Measurements from ENCODE around the gene CLDN24.
A peak's percentile ranks its signal among the peaks of the same experiment; 100 is the strongest.

The CLDN24 gene

DNA sequence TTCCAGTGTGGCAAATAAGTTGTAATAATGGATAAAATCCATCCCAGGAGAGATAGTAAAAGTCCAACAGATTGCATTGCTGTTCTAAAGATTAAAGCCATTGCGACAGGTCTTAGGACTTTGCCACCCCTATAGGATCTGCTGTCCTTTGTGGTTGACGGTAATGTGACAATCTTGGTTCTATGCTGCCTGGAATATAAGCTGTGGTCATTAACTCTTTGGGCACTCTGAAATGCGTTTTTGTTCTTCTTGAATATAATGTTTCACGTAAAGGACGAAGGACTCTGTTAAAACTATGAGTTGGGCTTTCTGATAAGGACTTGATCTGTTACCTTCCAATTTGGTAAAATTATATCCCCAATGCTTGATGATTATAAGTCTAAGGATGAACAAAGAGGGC, at the start of gene CLDN24:
Gene CLDN24 (minus strand): TSS at position 101 of the 400 bp plus-strand sequence. CDS start 0 bp downstream, at position 101.
- no peak for DNase-seq

DNA sequence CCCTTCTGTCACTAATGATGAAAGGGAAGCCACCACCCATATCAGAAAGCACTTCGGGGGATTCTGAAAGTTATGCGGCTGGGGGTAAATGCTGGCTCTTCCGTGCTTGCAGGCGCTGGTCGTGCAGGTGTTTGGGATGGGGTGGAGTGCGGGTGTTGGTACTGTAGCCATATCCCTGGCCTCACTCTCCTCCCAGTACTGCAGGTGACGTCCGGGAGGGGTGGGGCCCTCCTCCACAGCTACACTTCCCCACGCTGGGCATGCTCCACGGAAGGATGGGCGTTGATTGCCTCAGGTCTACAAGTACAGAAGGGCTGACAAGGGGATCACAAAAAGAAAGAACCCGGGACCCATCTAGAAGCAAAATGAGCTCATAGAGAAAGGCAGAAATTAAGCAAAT, 48.6 kb upstream of the CLDN24 start:
- DNase-seq = no peak

DNA sequence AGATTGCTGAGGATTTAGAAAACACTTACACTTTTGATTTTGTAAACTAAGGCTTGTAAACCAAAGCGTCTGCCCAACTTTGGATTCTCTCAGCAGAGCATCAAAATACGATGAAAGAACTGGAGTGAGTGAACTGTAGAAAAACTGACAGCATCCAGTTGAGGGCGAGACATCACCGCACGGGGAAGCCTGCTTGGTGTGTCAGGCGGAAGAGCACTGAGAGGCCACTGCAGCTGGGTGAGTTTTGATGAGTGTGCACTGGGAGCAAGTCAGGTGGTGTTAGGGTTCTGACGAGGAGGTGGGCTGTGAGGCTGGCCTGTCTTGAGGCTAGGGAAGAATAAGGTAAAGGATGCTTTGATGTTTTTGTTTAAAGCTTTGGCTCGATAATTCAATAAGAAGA, 46.8 kb upstream of the CLDN24 start:
- no peak for DNase-seq

DNA sequence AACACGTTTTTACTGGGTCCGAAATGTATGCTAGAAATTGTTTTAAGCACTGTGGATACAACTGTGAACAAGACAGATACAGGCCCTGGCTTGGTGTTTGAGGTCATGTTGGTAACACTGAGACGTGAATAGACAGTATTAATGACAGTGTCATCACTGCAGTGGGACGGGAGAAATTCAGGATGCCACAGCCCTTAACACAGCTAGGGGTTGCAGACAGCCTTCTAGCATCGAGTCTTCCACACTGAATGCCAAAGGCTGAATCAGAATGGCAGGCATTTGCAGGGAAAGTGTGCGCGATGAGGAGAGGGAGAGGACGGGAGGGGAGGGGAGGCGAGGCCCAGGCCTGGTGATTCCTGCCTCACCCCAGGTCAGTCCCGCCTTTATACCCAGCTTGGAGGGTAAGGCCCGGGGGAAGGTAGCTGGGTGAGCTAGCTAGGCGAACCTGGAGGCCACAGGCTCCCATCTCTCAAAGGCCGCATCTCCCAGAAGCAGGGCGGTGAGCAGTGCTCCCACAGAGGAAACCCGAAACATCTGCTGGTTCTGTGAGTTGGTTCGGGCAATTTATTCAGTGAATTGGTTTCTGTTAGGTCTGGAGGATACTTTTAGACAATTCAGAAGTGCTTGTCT, 44.1 kb upstream of the CLDN24 start:
- DNase-seq = no peak

DNA sequence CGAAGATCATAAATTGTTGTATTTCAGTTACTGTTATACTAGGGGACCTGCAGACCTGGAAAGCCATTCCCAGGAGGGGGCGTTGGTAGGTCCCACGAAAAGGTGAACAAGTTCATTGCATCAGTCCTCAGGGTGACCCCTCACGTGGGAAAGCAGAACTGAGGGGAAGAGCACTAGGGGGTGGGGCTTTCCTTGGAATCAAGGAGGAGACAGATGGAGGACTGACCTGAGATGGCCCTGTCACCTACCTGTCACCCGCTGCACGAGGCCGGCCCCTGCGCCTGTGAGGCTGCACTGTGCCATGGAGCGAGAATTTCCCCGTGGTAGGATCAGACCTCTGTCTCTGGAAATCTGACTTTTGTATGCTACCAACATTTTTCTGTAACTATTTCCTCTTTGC, 41.8 kb upstream of the CLDN24 start:
- DNase-seq = no peak

DNA sequence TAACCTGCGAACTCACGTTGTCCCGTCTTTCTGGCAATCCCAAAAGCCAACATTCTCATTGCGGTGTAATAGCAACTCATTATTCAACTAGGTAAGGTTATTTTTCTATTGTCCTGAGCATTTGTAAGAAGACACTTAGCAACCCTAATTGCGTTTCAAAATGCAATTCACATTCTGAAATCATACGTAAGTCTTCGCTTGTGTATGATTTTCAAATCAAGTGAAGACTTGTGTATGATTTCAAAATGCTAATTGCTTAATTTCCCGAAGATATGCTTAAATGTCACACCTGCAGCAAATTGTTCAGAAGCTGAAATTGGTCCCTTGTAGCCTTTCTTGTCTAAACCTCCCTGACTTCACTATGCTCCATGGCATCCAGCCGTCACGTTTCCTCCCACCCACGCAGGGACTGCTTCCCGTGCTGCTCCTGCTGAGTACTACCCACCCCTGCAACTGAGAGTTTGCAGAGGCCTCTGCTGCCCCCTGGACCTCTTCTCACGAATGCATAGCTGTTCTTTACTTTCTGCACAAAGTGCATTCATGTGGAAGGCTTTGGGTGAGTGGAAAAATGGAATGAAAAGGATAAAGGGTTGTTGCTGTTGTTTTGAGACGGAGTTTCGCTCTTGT, 40.8 kb upstream of the CLDN24 start:
- DNase-seq = no peak

DNA sequence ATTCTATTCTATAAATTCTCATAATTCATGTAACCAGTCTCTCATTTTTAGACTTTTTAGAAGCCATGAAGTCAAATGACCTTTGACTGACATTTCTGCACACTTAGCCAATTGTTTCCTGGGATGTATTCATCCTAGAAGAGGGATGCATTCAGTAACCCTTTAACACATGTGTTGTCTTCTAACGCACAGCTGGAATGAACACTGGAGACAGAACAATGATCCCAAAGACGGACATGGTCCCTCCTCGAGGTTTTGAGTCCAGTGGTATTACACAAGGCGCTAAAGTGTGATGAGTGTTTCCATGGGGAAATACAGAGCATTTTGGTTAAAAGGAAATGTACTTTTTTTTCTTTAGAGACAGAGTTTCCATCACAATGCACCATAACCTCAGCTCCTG, 39.8 kb upstream of the CLDN24 start:
- DNase-seq = no peak

DNA sequence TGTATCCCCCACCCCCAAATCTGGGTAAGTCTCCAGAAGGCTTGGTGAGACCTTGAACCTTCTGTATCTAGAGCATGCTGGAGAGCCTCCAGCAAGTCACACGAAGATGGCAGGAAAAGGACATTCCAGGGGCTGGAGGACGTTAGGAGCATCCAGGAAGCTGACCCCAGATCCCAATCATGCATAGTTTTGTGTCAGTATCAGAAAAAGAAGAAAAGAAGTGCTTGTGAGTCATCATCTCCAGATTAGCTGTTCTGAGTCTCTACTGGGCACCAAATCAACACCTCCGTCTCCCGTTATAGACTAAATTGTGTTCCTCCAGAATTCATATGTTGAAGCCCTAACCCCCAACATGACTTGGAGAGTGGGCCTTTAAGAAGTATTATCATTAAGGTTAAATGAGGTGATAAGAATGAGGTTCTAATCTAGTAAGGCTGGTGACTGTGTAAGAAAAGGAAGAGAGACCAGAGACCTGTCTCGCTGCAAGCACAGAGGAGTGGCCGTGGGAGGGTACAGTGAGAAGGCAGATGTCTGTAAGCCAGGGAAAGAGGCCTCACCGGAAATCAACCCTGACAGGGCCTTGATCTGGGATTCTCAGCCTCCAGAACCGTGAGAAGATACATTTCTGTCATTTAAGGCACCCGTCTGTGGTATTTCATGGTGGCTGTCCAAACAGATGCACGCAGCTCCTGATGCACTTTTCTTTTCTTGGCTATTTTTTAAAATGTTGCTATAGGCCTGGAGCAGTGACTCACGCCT, 38.1 kb upstream of the CLDN24 start:
- DNase-seq = no peak

DNA sequence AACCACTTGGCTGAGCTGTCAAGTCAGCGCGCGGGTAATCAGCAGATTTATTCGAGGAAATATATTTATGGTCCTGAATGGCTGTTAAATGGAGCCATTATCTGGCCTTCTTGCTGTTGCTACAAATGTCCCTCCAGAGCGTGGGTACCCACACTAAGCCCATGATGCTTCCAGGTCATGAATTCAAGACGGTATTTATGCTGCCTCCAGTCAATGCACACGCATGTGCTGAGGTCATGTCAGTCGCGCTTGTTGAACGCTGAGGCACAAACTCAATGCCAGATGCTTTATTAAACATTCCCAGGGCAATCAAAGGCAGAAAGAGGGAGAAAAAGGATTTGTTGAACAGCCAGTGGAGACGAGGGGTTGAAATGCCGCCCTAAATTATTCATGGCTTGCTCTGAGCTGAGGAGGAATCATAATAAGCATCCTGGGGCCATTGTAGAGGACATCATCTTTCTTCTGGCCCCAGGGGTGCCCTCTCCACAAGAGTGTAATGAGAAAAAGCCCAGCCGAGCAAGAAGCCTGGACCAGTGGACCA, 36.1 kb upstream of the CLDN24 start:
- no peak for DNase-seq

DNA sequence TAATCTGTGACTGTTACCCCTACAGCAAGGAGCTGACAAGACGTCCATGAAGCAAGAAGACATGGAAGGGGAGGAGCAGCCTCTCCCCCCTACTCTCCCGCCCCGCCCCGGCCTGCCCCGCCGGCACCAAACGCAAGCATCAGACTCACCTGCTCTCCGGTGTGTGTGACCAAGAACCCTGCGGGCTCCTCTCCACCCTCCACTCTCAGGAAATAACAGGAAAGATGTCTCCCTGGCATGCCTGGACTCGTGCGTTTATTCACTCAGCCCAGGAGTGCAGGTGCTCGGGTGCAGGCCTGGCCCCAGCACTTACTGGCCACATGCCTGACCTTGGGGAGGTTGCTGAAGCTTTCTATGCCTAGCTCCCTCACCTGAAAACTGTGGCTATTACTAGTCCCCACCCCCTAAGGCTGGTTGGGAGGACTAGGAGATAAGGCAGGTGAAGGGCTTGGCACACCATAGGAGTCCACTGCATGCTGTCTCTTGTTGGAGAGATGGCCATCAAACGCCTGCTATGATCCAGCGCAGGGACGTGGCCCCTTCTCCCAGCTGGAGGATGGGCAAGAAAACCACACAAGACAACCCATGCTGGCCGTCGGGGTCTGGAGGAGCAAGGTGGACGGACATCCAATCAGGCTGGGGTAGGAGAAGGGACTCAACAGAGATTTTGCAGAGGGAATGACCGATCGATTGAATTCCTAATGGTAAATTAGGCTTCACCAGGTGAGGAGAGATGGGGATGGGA, 34.9 kb upstream of the CLDN24 start:
- no peak for DNase-seq

DNA sequence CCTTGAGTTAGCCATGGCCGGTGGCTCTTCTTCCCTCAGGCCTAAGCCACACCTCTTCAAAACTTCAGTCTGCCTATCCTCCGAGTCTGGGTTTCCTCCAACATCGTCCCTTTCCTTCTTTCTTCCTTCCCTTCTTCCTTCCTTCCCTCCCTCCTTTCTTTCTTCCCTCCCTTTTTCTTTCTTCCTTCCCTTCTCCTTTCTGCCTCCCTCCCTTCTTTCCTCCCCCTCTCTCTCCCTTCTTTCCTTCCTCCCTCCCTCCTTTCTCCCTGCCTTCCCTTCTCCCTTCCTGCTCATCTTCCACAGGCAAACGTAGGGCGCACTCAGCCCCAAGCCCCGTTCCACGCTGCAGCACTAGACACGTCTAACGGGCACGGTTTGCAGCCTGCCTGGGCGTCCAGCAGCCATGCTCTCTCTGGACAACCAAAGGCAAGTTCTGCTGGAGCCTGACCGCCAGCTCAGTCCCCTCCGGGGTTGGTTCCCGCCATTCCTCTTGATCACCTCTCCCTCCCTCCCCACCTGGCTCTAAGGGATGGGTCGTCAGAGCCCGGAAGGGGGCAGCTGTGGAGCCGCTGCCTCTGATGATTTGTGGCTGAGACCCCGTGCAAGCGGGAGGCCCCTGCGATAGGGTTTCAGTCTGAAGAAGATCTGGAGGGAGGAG, 34.1 kb upstream of the CLDN24 start:
- no peak for DNase-seq

DNA sequence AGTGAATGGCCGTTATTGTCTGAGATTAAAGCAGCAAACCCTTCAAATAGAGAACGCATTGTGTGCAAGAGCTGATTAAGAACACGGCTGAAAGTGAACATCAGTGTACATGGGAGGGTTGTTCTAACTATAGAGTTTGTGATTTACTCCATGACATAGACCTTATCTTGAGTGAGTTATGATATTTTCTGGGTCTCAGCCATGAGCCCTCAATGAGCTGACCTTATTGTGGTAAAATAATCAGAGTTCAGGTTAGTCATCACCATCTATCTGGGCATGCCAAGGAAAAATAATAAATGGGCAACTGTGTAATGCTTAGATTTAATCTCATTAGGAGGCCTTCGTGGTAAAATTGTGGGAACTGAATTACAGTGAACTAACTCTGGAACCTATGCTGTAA, 33.2 kb upstream of the CLDN24 start:
- no peak for DNase-seq

DNA sequence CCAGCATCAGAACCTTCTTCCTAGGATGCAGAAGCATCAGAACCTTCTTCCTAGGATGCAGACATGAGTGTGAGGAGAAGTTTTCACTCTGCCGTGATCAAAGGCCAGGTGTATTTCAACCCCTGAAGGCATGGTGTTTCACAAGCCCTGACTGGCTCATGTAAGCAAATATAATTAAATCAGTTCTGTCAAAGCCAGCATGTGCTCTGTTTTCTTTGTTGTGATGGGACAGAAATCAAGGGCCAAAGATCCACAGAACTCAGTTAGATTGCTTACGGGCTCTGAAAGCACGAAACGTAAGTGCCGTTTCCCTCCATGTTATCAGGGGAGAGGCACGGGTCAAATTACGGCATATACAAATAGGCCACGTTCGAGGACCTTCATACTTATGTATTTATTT, 32.0 kb upstream of the CLDN24 start:
- no peak for DNase-seq

DNA sequence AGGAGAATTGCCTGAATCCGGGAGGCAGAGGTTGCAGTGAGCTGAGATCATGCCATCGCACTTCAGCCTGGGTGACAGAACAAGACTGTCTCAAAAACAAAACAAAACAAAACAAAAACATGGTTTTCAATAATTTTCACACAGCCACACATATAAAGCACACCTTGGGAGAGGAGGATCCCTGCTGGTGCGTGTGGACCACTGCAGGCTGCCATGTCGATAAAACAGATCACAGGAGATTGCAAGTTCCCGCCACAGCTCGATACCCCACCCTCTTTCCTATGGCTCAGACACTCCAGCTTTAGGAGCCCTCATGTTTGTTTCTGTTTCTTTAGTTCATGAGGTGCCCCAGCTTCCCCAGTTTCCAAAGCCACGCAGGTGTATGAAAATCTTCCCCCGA, 31.3 kb upstream of the CLDN24 start:
- no peak for DNase-seq

DNA sequence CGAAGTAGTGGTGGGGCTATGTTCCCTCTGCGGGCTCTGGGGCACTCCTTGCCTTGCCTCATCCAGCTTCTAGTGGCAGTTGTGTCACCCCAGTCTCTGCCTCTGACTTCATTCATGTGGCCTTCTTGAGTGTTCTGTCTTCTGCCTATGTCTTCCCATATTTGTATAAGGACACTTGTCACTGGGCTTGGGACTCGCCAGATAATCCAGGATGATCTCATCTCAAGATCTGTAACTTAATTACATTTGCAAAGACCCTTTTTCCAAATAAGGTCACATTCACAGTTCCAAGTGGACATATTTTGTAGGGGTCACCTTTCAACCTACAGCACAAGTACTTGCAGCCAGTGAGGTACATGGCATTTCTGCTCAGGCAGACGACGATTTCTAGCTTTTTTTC, 30.3 kb upstream of the CLDN24 start:
- no peak for DNase-seq

DNA sequence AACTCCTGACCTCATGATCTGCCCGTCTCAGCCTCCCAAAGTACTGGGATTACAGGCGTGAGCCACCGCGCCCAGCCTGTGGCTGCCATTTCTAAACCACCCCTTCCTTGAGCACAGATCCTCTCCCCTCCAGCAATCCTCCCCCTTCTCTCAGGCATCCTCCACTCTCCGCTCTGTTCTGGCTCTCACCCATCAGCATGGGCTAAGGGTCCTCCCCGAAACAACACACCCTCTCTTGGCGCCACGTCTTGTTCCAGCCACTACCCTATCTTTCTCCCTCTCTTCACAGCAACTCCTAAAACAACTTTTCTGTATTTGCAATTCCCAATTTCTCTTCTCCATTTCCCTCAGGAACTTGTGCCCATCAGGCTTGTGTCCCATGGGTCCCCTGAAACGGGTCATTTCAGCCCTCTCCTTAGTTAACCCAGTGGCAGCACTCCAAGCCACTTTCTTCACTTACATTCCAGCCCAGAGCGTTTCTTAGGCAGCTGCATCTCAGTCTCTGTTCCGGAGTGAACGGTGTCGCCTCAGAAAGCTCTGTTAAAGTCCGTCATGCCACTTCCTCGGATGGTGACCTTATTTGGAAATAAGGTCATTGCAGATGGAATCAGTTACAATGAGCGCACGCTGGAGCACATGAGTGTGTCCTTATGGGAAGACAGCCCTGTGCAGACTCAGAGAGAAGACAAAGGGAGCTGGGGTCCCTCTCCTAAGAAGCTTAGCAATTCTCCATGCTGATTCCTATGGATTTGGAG, 28.3 kb upstream of the CLDN24 start:
- DNase-seq = no peak

DNA sequence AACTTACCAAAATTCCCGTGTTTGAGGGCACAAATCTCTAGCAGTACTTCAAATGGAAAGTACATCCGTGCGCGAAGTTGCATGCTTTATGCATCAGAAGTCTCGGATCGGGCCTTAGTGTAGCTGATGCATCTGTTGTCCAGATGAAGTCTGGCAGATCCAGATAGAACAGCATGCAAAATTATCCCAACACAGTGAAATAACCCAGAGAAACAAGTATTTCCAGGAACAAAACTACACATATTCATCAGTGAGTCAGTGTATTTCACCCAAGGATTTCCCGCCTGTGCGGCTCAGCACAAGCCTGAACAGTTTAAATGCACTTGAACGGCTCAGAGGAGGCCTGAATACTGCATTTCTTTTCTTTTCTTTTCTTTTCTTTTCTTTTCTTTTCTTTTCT, 27.4 kb upstream of the CLDN24 start:
- DNase-seq = no peak

DNA sequence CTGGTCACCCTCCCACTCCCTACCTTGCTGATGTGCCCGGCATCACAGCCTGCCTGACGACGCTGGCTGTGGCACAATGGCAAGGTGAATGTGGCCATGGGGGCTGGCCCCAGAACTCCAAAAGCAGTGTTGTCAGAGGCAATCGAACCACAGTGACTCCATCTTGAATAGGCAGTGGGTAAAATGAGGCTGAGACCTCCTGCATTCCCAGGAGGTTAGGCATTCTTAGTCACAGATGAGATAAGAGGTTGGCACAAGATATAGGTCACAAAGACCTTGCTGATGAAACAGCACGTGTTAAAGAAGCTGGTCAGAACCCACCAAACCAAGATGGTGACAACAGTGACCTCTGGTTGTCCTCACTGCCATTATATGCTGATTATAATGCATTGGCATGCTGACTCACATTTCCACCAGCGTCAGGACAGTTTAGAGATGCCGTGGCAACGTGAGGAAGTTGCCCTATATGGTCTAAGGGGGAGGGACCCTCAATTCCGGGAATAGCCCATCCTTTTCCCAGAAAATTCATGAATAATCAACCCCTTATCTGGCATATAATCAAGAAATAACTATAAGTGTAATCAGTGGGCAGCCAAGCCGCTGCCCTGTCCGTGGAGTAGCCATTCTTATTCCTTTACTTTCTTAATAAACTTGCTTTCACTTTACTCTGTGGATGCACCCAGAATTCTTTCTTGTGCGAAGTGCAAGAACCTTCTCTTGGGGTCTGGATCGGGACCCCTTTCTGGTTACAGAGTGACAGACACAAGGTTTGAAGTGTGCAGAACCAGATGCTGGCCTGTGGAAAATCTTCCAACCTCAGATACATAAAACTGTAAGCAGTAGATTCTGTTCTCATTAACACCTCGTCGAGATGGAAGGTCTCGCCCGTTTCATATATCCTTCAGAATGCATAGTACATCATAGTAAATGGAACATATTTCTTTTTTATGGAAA, 26.8 kb upstream of the CLDN24 start:
- DNase-seq = peak; percentile 82

DNA sequence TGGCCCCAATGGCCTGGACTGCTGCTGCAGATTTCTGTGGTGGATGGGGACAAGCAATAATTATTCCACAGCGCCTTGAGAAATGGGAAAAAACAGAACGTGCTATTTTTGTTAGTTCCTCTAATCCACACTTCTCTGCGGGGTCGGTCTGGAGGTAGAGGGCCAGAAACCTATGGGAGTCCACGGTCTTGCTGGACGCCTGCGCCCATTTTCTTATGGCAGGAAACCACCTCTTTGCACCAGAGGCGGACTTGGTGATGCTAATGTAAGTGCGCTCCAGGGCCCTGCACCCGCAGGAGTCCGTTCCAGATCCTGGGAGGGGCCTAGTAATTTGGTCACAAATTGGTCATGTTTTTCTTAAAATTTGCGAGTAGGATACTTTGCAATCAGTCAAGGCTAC, 25.9 kb upstream of the CLDN24 start:
- no peak for DNase-seq

DNA sequence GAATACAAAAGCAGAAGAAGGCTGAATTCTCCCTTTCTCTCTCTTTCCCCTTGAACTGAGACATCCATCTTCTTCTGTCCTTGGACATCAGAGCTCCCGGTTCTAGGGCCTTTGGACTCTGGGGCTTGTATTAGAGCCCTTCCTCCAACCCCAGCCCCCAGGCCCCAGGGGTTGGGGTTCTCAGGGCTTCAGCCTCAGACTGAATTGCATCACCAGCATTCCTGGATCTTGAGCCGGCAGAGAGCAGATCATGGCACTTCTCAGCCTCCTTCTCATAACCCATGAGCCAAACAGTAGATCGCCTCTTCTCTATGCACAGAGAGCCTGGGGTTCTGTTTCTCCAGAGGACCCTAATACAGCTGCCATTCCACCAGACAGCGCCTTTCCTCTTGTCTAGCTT, 25.3 kb upstream of the CLDN24 start:
- DNase-seq = no peak

DNA sequence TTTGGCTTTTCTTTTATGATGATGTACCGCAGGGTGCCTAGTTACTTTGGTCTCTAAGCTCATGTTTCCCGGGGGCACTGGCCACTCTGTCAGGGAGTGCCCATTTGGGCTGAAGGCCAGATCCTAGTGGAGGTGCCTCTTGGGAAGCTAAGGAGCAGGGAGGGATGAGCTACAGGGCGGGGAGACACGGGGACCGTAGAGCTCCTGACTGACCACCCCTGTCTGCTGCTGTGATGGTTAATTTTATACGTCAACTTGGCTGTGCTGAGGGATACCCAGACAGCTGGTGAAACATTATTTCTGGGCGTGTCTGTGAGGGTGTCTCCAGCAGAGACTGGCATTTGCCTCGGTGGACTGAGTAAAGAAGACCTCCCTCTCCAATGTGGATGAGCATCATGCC, 24.9 kb upstream of the CLDN24 start:
- DNase-seq = no peak
